Esophagus muscularis mucosa (tissue), 4 donors: ENCODE results near the gene PRR11.

ENCODE experiments used
- CTCF ChIP-seq, 3 experiments: fragments of 200-600 bp in 2 of 3; fragments of 450-650 bp in 1 of 3; sonication (generic) in 2 of 3; IDR thresholded peaks; one replicate each; pipeline ENCODE4 v1.5.1; 2017 to 2019; ENCODE audit warnings: antibody characterized with exemption in 3 of 3, mild to moderate bottlenecking in 2 of 3, moderate library complexity in 1 of 3
- EP300 ChIP-seq: sonication (generic); formaldehyde crosslinking; IDR thresholded peaks from one replicate; pipeline ENCODE4 v1.6.1; 2017; ENCODE audit warnings: antibody characterized with exemption
- POLR2A ChIP-seq: fragments of 450-650 bp; IDR thresholded peaks from one replicate; pipeline ENCODE4 v1.6.1; 2017; ENCODE audit warnings: antibody characterized with exemption, moderate library complexity, mild to moderate bottlenecking, low read depth

GRCh38 chr17:59219370-59219769 is 63.8 kb downstream of the PRR11 start:
- TF ChIP-seq CTCF (IDR thresholded peaks at IDR 0.05) (no peak), POLR2A (no peak), EP300 (no peak)
